SK-N-SH treated with all-trans-retinoic acid at 6 μM for 48 hours (cell line): ENCODE results near the gene SEC11A.

ENCODE experiments used
- ARNTL ChIP-seq: fragments of 450-650 bp; formaldehyde crosslinking; IDR thresholded peaks from 2 replicates; pipeline ENCODE4 v1.5.0; 2020; ENCODE audit warnings: low read depth, mild to moderate bottlenecking, moderate library complexity, borderline replicate concordance
- ESRRG ChIP-seq: fragments of 250-450 bp; sonication (Bioruptor Pico); IDR thresholded peaks from 2 replicates; pipeline ENCODE4 v1.6.1; 2021; ENCODE audit warnings: mild to moderate bottlenecking
- ISL1 ChIP-seq: fragments of 250-450 bp; sonication (Bioruptor Pico); IDR thresholded peaks from 2 replicates; pipeline ENCODE4 v2.1.2; 2022; ENCODE audit warnings: mild to moderate bottlenecking, moderate library complexity
- OSR1 ChIP-seq: fragments of 250-450 bp; sonication (Bioruptor Pico); IDR thresholded peaks from 2 replicates; pipeline ENCODE4 v1.8.0; 2022; ENCODE audit warnings: moderate library complexity, mild to moderate bottlenecking, inconsistent platforms
- PATZ1 ChIP-seq: fragments of 250-450 bp; sonication (Bioruptor Pico); IDR thresholded peaks from 2 replicates; pipeline ENCODE4 v1.8.0; 2020; ENCODE audit warnings: mild to moderate bottlenecking, moderate library complexity, borderline replicate concordance
- POU6F1 ChIP-seq: fragments of 250-450 bp; sonication (Bioruptor Pico); IDR thresholded peaks from 2 replicates; pipeline ENCODE4 v1.8.0; 2021; ENCODE audit warnings: low read depth, mild to moderate bottlenecking, moderate library complexity, borderline replicate concordance
- ZFP30 ChIP-seq: fragments of 450-650 bp; formaldehyde crosslinking; IDR thresholded peaks from 2 replicates; pipeline ENCODE4 v1.5.0; 2022; ENCODE audit warnings: mild to moderate bottlenecking, moderate library complexity
- ZNF8 ChIP-seq: fragments of 450-650 bp; formaldehyde crosslinking; IDR thresholded peaks from 2 replicates; pipeline ENCODE4 v1.5.0; 2020; ENCODE audit warnings: mild to moderate bottlenecking, moderate library complexity

- TF ChIP-seq ESRRG (CRISPR knock-in tag), result no peak
- TF ChIP-seq OSR1, result no peak
- no peak for TF ChIP-seq ISL1
- no peak for TF ChIP-seq ZNF8 (CRISPR knock-in tag)
- no peak for TF ChIP-seq ZFP30 (CRISPR knock-in tag)
- TF ChIP-seq PATZ1 (CRISPR knock-in tag), result no peak
- no peak for TF ChIP-seq ARNTL (CRISPR knock-in tag)
- no peak for TF ChIP-seq POU6F1 (CRISPR knock-in tag)
Observed at GRCh38 chr15:84631706-84632272, 84.2 kb downstream of the SEC11A start.
